CD14-positive monocyte (primary cell): ENCODE data around the gene PKDREJ. TPM values are rescaled to one million over a fixed set of nuclear protein-coding genes. Genes with fewer than 3 reads are reported as not detected.

ENCODE experiments used
- DNase-seq, 3 donors: peaks; one replicate each; pipeline ENCODE4 v3.0.0-alpha.2; 2011 to 2022
- H2AFZ ChIP-seq: 2 replicates; pipeline ENCODE4 v1.6.0; 2012; ENCODE audit warnings: mild to moderate bottlenecking, low read depth, low read length, inconsistent platforms; ENCODE audit not compliant: insufficient read depth, poor library complexity, severe bottlenecking
- H3K27ac ChIP-seq, 2 donors: 1 replicate in 1 of 2; 2 replicates in 1 of 2; pipeline ENCODE4 v1.5.1; 2012 to 2013; ENCODE audit warnings: low read length in 2 of 2, control low read depth in 1 of 2, inconsistent platforms in 1 of 2, low read depth in 1 of 2, mild to moderate bottlenecking in 1 of 2
- H3K27me3 ChIP-seq, 2 donors: one replicate each; pipeline versions ENCODE4 v1.6.0 to v1.6.1; 2011 to 2013; ENCODE audit warnings: low read length in 2 of 2; ENCODE audit not compliant: control insufficient read depth in 2 of 2, insufficient read depth in 2 of 2
- H3K36me3 ChIP-seq, 2 donors: replicated peaks in 1 of 2; 1 replicate in 1 of 2; 2 replicates in 1 of 2; pipeline versions ENCODE4 v1.5.1 to v1.6.1; 2012 to 2013; ENCODE audit warnings: low read length in 2 of 2, control low read depth in 1 of 2, inconsistent platforms in 1 of 2, mild to moderate bottlenecking in 1 of 2; ENCODE audit not compliant: insufficient read depth in 2 of 2, control insufficient read depth in 1 of 2
- H3K4me1 ChIP-seq, 2 donors: 1 replicate in 1 of 2; 2 replicates in 1 of 2; pipeline versions ENCODE4 v1.5.1 to v1.6.1; 2012 to 2013; ENCODE audit warnings: low read length in 2 of 2, control low read depth in 1 of 2, inconsistent platforms in 1 of 2, mild to moderate bottlenecking in 1 of 2, moderate library complexity in 1 of 2; ENCODE audit not compliant: insufficient read depth in 2 of 2, control insufficient read depth in 1 of 2
- H3K4me2 ChIP-seq: replicated peaks from 2 replicates; pipeline ENCODE3; 2012; ENCODE audit warnings: low read length, moderate library complexity, mild to moderate bottlenecking; ENCODE audit not compliant: poor library complexity, severe bottlenecking; ENCODE audit errors: extremely low read depth
- H3K4me3 ChIP-seq, 3 experiments: fragments of 200-600 bp in 1 of 3; sonication (generic) in 1 of 3; replicated peaks in 1 of 3; 1 replicate in 2 of 3; 2 replicates in 1 of 3; pipeline ENCODE4 v1.5.1; 2011 to 2013; ENCODE audit warnings: low read length in 3 of 3, mild to moderate bottlenecking in 3 of 3, control low read depth in 2 of 3, low read depth in 2 of 3, inconsistent platforms in 1 of 3, moderate library complexity in 1 of 3
- H3K79me2 ChIP-seq: 2 replicates; pipeline ENCODE4 v1.6.0; 2012; ENCODE audit warnings: mild to moderate bottlenecking, control low read depth, inconsistent platforms, low read length, moderate library complexity; ENCODE audit not compliant: insufficient read depth
- H3K9ac ChIP-seq: 2 replicates; pipeline ENCODE4 v1.6.0; 2017; ENCODE audit warnings: low read length, mild to moderate bottlenecking; ENCODE audit not compliant: insufficient read depth, poor library complexity, severe bottlenecking
- H3K9me3 ChIP-seq, 2 donors: replicated peaks in 1 of 2; 1 replicate in 1 of 2; 2 replicates in 1 of 2; pipeline versions ENCODE4 v1.5.1 to v1.6.1; 2012 to 2013; ENCODE audit warnings: low read length in 2 of 2, control low read depth in 1 of 2; ENCODE audit not compliant: control insufficient read depth in 1 of 2, insufficient read depth in 1 of 2
- H4K20me1 ChIP-seq: 2 replicates; pipeline ENCODE4 v1.6.0; 2012; ENCODE audit warnings: mild to moderate bottlenecking, low read length, control low read depth, moderate library complexity; ENCODE audit not compliant: insufficient read depth
- H3K27ac Mint-ChIP-seq, 7 donors: one replicate each; pipeline ENCODE4 v1.8.0; 2020; ENCODE audit warnings: mild to moderate bottlenecking in 7 of 7, mixed read lengths in 7 of 7, moderate library complexity in 6 of 7, inconsistent platforms in 2 of 7
- H3K27me3 Mint-ChIP-seq, 3 donors: one replicate each; pipeline ENCODE4 v1.8.0; 2021 to 2022; ENCODE audit warnings: low read depth in 3 of 3, mild to moderate bottlenecking in 3 of 3, mixed read lengths in 3 of 3, moderate library complexity in 3 of 3, inconsistent platforms in 1 of 3
- H3K36me3 Mint-ChIP-seq, 2 donors: one replicate each; pipeline ENCODE4 v1.8.0; 2020; ENCODE audit warnings: mixed read lengths in 2 of 2, inconsistent platforms in 1 of 2, mild to moderate bottlenecking in 1 of 2
- H3K4me1 Mint-ChIP-seq: one replicate; pipeline ENCODE4 v1.8.0; 2020; ENCODE audit warnings: mild to moderate bottlenecking, mixed read lengths
- H3K4me3 Mint-ChIP-seq, 2 donors: one replicate each; pipeline ENCODE4 v1.8.0; 2020; ENCODE audit warnings: mild to moderate bottlenecking in 2 of 2, mixed read lengths in 2 of 2, moderate library complexity in 1 of 2
- H3K9me3 Mint-ChIP-seq, 7 donors: one replicate each; pipeline ENCODE4 v1.8.0; 2020 to 2022; ENCODE audit warnings: mixed read lengths in 7 of 7, mild to moderate bottlenecking in 6 of 7, moderate library complexity in 6 of 7, inconsistent platforms in 2 of 7
- WGBS: methylation state at CpG from one replicate; pipeline ENCODE4 v1.1.5; 2013; ENCODE audit warnings: missing lambda C conversion rate; ENCODE audit not compliant: insufficient coverage; 5-methylcytosine and 5-hydroxymethylcytosine counted together
- intact Hi-C, 2 donors: fragments of 100-400 bp; cut with micrococcal nuclease; formaldehyde crosslinking; loops; one replicate each; pipeline versions ENCODE4 v1.15.0 to v1.15.1; 2023
- polyA plus RNA-seq, 3 donors: library from polyadenylated mRNA; depleted of rRNA in 1 of 3; unstranded in 2 of 3; stranded (reverse) in 1 of 3; fragments of 300-500 nt in 2 of 3; fragments of >200 nt in 1 of 3; fragmentation: Illumina TruSeq in 2 of 3; gene quantifications; 1 replicate in 2 of 3; 2 replicates in 1 of 3; pipeline ENCODE4 v1.2.3, GENCODE V29; 2012 to 2021
- TF ChIP-seq, protein P1 (sequence below): fragments of 200-600 bp; IDR thresholded peaks from one replicate; pipeline ENCODE4 v1.8.0; 2022; ENCODE audit warnings: antibody characterized with exemption, mild to moderate bottlenecking

PKDREJ gene
- polyA plus RNA-seq, 3 donors, result not detected

DNA sequence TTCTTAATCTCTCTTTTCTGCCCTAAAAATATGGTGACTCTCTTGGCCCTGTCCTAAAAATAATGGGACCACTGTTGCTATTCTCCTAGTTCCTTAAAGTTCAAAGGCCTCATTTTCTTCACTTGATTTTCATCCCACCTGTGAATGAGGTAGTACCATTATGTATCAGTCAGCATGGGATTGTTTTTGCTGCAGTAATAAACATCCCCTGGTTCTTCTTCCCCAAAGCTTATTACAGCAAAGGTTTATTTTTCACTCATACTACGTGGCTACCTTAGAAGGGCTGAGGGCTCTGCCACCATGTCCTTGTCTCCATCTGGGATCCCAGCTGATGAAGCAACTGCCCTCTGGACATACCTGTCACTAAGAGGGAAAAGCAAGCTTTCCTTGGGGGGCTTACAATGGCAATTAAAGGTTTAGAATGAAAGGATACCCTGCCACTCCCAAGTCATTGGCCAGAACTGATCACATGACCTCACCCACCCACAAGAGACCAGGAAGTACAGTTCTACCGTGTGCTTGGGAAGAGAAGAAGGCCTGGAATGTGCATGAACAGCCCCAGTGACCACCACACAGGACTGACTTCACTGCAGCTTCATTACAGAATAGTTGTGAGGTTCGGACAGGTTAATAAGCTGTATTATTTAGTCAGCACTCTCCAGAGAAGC is 12.4 kb upstream of the PKDREJ start:
- Histone ChIP-seq H3K27me3 (no peaks in the 10 kb centered on the region), H3K9me3 (no peaks in the 10 kb centered on the region), H3K4me3 (no peak overlapping the region), H3K36me3 (peaks cover 64 to 87% of the 10 kb centered on the region in 2 donors), H3K9ac (no peak overlapping the region), H3K79me2 (no peaks in the 10 kb centered on the region), H4K20me1 (no peaks in the 10 kb centered on the region), H3K4me1 (no peaks in the 10 kb centered on the region), H3K4me2 (no peak overlapping the region), H3K27ac (peak overlapping the region in 1 of 2 donors; percentile 29), H2AFZ (no peak overlapping the region)
- Mint-ChIP-seq H3K27ac (peak overlapping the region in 2 of 7 donors; percentile 52 to 62), H3K36me3 (peaks cover 75 to 89% of the 10 kb centered on the region in 2 donors), H3K4me1 (no peaks in the 10 kb centered on the region), H3K9me3 (peaks cover 0 to 7% (median 0%) of the 10 kb centered on the region in 7 donors), H3K27me3 (no peaks in the 10 kb centered on the region), H3K4me3 (no peak overlapping the region)
- TF ChIP-seq, protein P1, sequence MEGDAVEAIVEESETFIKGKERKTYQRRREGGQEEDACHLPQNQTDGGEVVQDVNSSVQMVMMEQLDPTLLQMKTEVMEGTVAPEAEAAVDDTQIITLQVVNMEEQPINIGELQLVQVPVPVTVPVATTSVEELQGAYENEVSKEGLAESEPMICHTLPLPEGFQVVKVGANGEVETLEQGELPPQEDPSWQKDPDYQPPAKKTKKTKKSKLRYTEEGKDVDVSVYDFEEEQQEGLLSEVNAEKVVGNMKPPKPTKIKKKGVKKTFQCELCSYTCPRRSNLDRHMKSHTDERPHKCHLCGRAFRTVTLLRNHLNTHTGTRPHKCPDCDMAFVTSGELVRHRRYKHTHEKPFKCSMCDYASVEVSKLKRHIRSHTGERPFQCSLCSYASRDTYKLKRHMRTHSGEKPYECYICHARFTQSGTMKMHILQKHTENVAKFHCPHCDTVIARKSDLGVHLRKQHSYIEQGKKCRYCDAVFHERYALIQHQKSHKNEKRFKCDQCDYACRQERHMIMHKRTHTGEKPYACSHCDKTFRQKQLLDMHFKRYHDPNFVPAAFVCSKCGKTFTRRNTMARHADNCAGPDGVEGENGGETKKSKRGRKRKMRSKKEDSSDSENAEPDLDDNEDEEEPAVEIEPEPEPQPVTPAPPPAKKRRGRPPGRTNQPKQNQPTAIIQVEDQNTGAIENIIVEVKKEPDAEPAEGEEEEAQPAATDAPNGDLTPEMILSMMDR, result no peak
- no CpG with 5 or more reads among the region's 3 CpGs for WGBS
- intact Hi-C loops, result no loop called here
- no peak for DNase-seq

- Histone ChIP-seq H3K36me3 (peaks cover 52 to 75% of the 10 kb centered on the region in 2 donors), H3K4me1 (no peaks in the 10 kb centered on the region), H3K9me3 (no peaks in the 10 kb centered on the region), H3K9ac (no peak overlapping the region), H2AFZ (no peak overlapping the region), H4K20me1 (no peaks in the 10 kb centered on the region), H3K4me2 (no peak overlapping the region), H3K4me3 (no peak overlapping the region), H3K27me3 (no peaks in the 10 kb centered on the region), H3K79me2 (no peaks in the 10 kb centered on the region), H3K27ac (no peak overlapping the region)
- H3K36me3 Mint-ChIP-seq, result peaks cover 71 to 85% of the 10 kb centered on the region in 2 donors
- no peak for DNase-seq
- peaks cover 4% of the 10 kb centered on the region for H3K4me1 Mint-ChIP-seq
- 96% methylated on average over 7 of the region's 8 CpGs for WGBS
- intact Hi-C loops, result no loop called here
- peak overlapping the region in 1 of 7 donors; percentile 58 for H3K27ac Mint-ChIP-seq
- H3K27me3 Mint-ChIP-seq, result no peaks in the 10 kb centered on the region
- H3K4me3 Mint-ChIP-seq, result no peak overlapping the region
- TF ChIP-seq, protein P1, result no peak
- peaks cover 0 to 7% (median 0%) of the 10 kb centered on the region in 7 donors for H3K9me3 Mint-ChIP-seq
Measured at GRCh38 chr22:46274381-46274780, 11.2 kb upstream of the PKDREJ start.
